Measurements from ENCODE around the gene PLD6.

PLD6 gene

DNA sequence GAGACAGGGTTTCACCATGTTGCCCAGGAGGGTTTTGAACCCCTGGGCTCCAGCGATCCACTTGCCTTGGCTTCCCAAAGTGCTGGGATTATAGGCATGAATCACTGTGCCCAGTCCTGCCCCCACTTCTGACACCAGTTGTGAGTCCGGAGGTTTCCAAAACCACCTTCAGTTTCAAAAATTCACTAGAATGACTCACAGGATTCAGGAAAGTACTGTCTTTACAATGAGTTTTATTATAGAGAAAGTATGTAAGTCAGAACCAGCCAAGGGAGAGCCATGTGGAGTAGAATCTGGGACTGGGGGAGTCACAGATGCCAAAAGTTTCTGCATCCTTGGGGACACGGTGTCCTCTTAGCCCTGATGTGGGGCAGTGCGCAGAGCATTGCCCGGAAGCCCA is 55.1 kb downstream of the PLD6 start:
- TF ChIP-seq, protein P1, sequence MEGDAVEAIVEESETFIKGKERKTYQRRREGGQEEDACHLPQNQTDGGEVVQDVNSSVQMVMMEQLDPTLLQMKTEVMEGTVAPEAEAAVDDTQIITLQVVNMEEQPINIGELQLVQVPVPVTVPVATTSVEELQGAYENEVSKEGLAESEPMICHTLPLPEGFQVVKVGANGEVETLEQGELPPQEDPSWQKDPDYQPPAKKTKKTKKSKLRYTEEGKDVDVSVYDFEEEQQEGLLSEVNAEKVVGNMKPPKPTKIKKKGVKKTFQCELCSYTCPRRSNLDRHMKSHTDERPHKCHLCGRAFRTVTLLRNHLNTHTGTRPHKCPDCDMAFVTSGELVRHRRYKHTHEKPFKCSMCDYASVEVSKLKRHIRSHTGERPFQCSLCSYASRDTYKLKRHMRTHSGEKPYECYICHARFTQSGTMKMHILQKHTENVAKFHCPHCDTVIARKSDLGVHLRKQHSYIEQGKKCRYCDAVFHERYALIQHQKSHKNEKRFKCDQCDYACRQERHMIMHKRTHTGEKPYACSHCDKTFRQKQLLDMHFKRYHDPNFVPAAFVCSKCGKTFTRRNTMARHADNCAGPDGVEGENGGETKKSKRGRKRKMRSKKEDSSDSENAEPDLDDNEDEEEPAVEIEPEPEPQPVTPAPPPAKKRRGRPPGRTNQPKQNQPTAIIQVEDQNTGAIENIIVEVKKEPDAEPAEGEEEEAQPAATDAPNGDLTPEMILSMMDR (conservative IDR thresholded peaks at IDR 0.05; ENCODE audit: control insufficient read depth, insufficient read depth, low read depth, low read length): no peak

More for the DNA sequence above, 55.1 kb downstream of the PLD6 start:
- DNase-seq (ENCODE audit: low read depth): peak; percentile 88
- H3K4me3 ChIP-seq (ENCODE audit: control insufficient read depth, low read depth, low read length): no peak overlapping the region

Data from fibroblast of mammary gland (primary cell).